KOPT-K1 (cell line): ENCODE measurements around the gene LINGO1.

Experiments used
- H3K27ac ChIP-seq: fragments of 200-600 bp; sonication (generic); 2 replicates; pipeline ENCODE4 v1.5.1; 2016; ENCODE audit warnings: antibody characterized with exemption, mild to moderate bottlenecking, low read depth, low read length; ENCODE audit not compliant: poor library complexity, severe bottlenecking
- H3K36me3 ChIP-seq: fragments of 200-600 bp; sonication (generic); 2 replicates; pipeline ENCODE4 v1.5.1; 2017; ENCODE audit warnings: antibody characterized with exemption, mild to moderate bottlenecking, low read length, moderate library complexity; ENCODE audit not compliant: insufficient read depth
- H3K9me3 ChIP-seq: fragments of 200-600 bp; sonication (generic); 2 replicates; pipeline ENCODE4 v1.5.1; 2017; ENCODE audit warnings: antibody characterized with exemption, low read length, mild to moderate bottlenecking; ENCODE audit not compliant: insufficient read depth, poor library complexity, severe bottlenecking

LINGO1 gene

DNA sequence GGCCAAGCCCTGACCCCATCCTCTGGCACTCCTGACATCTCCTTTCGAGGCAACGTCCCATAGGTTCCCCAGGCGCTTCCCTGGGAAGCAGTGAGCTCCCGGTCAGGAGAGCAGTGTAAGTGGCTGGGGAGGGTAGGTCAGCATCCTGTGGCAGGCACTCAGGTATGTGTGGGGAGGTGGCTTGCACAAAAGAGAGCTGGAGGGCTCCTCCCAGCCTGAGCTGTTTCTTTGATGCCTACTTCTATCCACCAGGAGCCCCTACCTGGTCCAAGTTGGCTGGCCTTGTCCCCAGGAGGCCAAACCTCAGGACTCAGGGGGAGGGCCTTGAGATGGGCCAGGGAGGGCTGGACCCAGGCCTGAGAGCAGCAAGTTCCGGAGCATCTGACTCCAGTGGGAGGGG is 31.7 kb upstream of the LINGO1 start:
- no peak overlapping the region for H3K27ac ChIP-seq
- H3K9me3 ChIP-seq, result no peaks in the 10 kb centered on the region
- H3K36me3 ChIP-seq, result no peaks in the 10 kb centered on the region

- H3K36me3 ChIP-seq, result no peaks in the 10 kb centered on the region
- no peak overlapping the region for H3K27ac ChIP-seq
Observed at GRCh38 chr15:77663256-77663655, 30.5 kb upstream of the LINGO1 start.

GRCh38 chr15:77659350-77660321 is 26.9 kb upstream of the LINGO1 start:
- no peak overlapping the region for H3K27ac ChIP-seq
- H3K36me3 ChIP-seq, result no peaks in the 10 kb centered on the region
- no peaks in the 10 kb centered on the region for H3K9me3 ChIP-seq

More at GRCh38 chr15:77663256-77663655, 30.5 kb upstream of the LINGO1 start:
- H3K9me3 ChIP-seq, result no peaks in the 10 kb centered on the region

DNA sequence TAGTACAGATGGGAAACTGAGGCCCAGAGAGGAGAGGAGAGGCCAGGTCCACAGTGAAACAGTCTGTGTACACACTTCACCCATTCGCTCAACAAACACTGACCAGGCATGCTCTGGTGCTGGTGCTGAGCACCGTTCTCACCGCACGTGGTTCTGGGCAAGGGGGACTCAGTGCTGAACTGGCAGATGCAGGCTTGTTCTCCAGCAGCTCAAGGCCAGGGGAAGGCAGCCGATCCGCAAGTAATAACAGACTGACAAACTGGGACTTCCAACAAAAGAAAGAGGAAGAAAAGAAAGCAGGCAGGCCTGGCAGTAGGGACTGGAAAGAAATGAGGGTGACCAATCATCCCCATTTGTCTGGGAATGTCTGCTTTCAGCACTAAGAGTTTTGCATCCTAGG is 25.6 kb upstream of the LINGO1 start:
- H3K9me3 ChIP-seq, result no peaks in the 10 kb centered on the region
- H3K36me3 ChIP-seq, result no peaks in the 10 kb centered on the region
- no peak overlapping the region for H3K27ac ChIP-seq

DNA sequence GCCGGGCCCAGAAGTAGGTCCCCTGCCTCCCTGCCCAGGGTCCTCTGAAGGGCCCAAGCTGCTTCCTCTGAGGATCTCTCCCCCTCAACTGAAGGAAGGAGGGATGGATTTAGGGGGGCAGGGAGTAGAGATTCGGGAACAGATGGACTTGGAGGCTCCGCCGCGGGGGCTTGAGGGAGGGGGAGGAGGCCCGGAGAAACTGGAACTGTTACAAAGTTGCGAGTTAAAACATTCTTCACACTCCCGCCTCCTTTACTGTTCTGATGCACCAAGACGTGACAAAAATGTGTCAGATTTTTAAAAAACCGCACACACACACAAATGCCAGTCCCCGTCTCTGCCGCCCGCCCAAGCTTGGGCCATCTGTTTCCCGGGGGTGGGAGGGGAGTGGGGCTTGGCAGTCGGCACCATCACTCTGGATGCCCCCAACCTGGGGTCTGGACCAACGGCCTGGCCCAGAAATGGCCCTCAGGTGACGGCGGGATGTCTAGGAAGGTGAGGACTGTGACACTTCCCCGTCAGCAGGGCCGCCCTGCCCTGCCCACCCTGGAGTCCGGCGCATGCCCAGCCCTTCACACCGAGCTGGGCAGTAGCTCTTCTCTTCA is 25.0 kb upstream of the LINGO1 start:
- no peaks in the 10 kb centered on the region for H3K36me3 ChIP-seq
- H3K27ac ChIP-seq, result no peak overlapping the region
- no peaks in the 10 kb centered on the region for H3K9me3 ChIP-seq

- Histone ChIP-seq H3K9me3 (no peaks in the 10 kb centered on the region), H3K36me3 (no peaks in the 10 kb centered on the region), H3K27ac (no peak overlapping the region)
Observed at GRCh38 chr15:77656294-77656693, 23.6 kb upstream of the LINGO1 start.

- Histone ChIP-seq H3K9me3 (no peaks in the 10 kb centered on the region), H3K36me3 (no peaks in the 10 kb centered on the region), H3K27ac (no peak overlapping the region)
Observed at GRCh38 chr15:77654975-77655374, 22.3 kb upstream of the LINGO1 start.

DNA sequence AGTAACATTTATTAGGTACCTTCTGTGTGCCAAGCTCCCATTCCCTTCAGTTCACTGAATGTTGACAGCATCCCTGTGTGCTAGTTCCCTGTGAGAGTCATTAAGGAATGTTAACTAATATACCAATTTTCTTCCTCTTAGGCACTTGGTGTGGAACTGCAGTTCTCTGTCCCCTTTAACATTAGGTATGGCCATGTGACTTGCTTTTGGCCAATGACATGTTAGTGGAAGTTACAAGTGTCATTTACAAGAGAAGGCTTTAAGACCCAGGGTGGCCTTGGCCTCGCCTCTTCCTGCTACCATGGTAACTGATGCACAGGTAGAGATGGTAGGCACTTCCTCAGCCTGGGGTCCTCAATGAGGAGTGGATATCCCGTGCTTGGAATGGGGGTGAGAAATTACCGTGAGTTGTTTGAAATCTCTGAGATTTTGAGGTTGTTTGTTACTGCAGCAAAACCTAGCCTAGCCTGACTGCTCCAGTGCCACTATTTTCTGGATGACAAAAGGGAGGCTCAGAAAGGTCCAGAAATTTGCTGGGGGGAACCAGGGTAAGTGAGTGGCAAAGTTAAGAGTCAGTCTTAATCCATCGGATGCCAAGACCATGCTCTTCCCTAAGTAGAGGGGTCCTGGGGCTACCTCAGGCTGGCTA is 21.2 kb upstream of the LINGO1 start:
- Histone ChIP-seq H3K9me3 (no peaks in the 10 kb centered on the region), H3K27ac (no peak overlapping the region)

DNA sequence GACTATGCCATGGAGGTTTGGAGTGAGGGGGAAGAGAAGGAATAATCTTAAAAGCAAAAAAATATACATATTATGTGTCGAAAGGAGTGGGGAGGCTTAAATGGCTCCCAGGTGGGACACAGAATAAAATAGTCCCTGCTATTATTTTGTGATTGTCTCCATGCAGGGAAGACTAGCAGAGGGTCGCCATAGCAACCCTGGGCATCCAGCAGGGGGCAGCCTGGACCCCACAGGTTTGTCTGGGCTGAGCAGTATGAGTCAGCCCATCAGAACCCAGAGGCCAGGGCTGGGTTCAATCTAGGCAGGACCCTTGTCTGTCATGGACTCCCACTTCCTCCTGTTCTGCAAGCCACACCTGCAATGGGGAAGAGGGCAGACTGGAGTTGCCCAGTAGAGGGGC is 17.6 kb upstream of the LINGO1 start:
- H3K27ac ChIP-seq, result no peak overlapping the region
- no peaks in the 10 kb centered on the region for H3K9me3 ChIP-seq
- no peaks in the 10 kb centered on the region for H3K36me3 ChIP-seq

More for the DNA sequence above, 21.2 kb upstream of the LINGO1 start:
- no peaks in the 10 kb centered on the region for H3K36me3 ChIP-seq

DNA sequence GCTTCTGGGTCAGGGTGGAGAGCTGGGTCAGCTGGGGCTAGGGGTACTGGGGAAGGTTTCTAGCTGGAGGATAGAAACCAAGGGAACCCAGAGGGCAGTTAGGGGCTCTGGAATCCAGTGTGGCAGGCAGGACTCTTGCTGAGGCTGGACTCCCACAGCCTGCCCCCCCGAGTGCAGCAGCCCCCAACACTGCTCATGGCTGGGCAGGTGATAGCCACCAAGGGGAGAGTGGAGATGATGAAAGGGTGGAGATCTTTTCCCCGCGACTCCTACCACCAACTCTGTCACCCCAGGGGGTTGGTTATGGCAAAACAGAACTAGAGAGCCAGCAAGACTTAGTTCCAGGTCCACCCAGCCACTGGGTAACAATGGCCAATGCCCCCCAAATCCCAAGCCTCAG is 16.9 kb upstream of the LINGO1 start:
- Histone ChIP-seq H3K36me3 (no peaks in the 10 kb centered on the region), H3K27ac (no peak overlapping the region), H3K9me3 (no peaks in the 10 kb centered on the region)

- Histone ChIP-seq H3K27ac (no peak overlapping the region), H3K9me3 (no peaks in the 10 kb centered on the region), H3K36me3 (no peaks in the 10 kb centered on the region)
Observed at GRCh38 chr15:77649017-77649416, 16.3 kb upstream of the LINGO1 start.

GRCh38 chr15:77647961-77648360 is 15.2 kb upstream of the LINGO1 start:
- Histone ChIP-seq H3K9me3 (no peaks in the 10 kb centered on the region), H3K27ac (no peak overlapping the region), H3K36me3 (no peaks in the 10 kb centered on the region)

DNA sequence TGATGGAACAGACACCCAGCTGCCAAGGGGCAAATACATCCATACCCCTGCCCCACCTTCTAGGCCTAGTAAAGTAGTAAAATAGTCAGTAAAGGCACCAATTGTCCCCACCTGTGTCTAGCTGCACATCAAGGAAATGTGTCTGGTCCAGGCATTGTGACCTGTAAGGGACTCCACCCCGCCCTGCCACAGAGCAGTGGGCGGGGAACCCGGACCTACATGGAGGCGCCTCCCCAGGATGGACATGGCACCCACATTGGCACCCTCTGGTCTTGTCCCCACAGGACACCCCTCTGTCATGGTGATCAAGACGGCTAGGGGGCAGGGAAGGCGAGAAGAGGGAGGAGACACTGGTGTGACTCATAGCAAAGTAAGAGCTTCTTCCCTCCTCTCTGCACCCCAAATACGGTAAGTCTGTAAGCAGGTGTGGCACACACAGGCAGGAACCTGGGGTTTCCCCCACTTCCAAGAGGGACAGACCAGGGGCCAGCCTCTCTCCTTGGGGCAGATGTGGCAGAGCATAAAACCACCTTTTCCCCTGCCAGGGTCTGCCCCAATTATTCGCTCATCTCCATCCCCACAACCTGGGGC is 13.5 kb upstream of the LINGO1 start:
- no peaks in the 10 kb centered on the region for H3K36me3 ChIP-seq
- H3K9me3 ChIP-seq, result no peaks in the 10 kb centered on the region
- H3K27ac ChIP-seq, result no peak overlapping the region

DNA sequence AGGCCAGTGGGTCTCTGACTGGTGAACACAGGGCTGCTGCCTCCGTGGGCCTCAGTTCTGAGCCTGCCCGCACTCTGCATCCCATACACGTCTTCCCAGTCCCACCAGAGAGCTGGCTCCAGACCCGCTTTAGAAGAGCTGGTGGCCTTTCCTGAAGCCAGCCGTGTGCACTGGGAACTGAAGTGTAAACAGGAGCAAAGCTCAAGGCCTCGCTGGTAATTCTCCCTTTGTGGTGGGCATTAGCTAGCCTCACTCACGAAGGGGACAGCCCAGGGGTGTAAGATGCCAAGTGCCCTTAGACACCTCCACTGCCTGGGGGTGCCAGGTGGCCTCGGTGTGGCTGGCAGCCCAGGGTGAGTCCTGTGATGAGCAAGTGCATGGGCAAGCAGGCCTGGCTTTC is 12.9 kb upstream of the LINGO1 start:
- H3K27ac ChIP-seq, result no peak overlapping the region
- no peaks in the 10 kb centered on the region for H3K9me3 ChIP-seq
- H3K36me3 ChIP-seq, result no peaks in the 10 kb centered on the region
